ENCODE measurements around the gene PRKAR1B. TPM values are rescaled to one million over a fixed set of nuclear protein-coding genes. Genes with fewer than 3 reads are reported as not detected.
"Not testable (repeated sequence)": the region's sequence is repeated elsewhere in the genome, so short reads cannot be mapped to it uniquely, and the experiment has no call there.

The PRKAR1B gene
- total RNA-seq, 1 experiment from 2014 or later = 9.6 TPM

DNA sequence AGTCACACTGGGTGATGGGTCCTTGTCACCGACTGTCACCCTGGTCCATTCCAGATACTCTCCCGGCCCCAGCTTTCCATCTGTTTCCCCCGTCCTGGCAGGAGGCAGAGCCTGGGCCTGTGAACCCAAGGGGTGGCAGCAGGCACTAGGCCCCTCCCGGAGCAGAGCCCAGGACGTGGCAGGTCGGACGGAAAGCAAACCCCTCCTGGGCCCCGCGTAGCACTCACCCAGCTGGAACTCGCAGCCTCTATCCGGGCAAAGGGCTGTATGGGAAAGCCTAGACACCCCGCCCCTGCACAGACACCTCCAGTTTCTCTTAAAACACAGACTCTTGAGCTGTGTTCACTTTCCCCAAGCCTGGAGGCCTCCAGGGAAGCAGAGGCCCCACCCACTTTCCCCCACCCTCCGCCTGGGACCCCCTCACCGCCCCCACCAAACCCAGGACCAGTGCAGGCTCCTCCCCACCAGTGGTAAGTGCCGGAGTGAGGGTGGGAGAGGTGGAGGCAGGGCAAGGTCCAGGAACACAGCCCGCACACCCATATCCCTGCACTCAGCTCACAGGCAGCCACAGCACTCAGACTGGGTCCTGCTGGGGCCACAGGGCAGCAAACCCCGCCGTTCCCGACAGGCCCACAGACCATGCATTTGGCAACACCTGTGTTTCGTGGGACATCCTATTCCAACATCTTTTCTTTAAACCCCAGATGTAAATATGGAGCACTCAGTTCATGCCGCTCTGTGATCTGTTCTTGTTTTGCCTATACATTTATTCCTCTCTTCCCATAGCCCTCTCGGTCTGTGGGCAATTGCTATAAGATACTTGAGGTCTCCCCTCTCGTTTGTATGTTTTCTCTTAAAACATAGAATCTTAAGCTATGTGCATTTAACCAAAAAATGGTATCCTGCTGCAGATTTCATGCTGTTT is 109.2 kb downstream of the PRKAR1B start:
- no peaks in the 10 kb centered on the region for H3K4me1 ChIP-seq (ENCODE audit: low read length)

DNA sequence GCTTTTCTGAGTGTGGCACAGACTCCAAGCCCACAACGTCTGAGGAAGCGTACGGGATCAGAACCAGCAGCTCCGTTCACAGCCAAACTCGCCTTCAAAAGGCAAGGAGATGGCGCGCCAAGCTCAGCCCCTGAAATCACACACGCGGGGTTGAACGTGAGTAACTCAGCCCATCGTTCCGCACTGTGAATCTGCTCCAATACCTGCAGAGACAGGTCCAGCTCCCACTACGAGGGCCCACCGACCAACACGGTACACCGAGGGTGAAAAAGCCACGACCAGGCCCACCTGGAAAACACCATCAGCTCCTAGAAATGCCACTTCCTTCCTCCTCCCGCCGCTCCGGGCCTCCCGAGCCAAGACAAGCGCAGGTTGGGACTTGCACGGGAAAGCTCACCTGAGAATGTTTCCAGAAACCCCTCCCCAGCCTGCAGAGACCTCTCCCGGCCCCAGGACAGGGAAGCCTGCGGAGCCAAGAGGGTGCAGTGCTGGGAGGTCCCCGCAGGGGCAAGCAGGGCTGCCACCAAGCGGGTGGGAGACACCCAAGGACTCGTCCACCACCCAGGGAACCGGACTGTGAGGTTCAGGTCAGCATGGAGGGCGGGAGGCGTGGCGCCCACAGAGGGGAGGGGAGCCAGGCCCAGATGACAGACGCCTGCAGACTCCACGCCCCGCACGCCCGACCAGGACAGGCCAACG is 113.5 kb downstream of the PRKAR1B start:
- H3K4me1 ChIP-seq (ENCODE audit: low read length) = no peaks in the 10 kb centered on the region
- H2AFZ ChIP-seq (ENCODE audit: low read length) = no peak overlapping the region
- no peak overlapping the region for H3K4me3 ChIP-seq (ENCODE audit: low read length)
- no peak overlapping the region for H3K27ac ChIP-seq (ENCODE audit: low read length)
- H4K20me1 ChIP-seq (ENCODE audit: insufficient read depth, low read depth, low read length) = no peaks in the 10 kb centered on the region
- no peak for DNase-seq
- H3K36me3 ChIP-seq (ENCODE audit: insufficient read depth, low read length) = no peaks in the 10 kb centered on the region
- no peak overlapping the region for H3K4me2 ChIP-seq (ENCODE audit: low read depth, low read length, poor library complexity, severe bottlenecking)
- no peaks in the 10 kb centered on the region for H3K79me2 ChIP-seq (ENCODE audit: low read length)
- H3K9me2 ChIP-seq (replicated peaks; ENCODE audit: insufficient read depth, low read length) = no peaks in the 10 kb centered on the region
- no peak overlapping the region for H3K9ac ChIP-seq (ENCODE audit: low read length)
- no peaks in the 10 kb centered on the region for H3K27me3 ChIP-seq (ENCODE audit: low read length)
- no peaks in the 10 kb centered on the region for H3K9me3 ChIP-seq (ENCODE audit: low read length)

More for the DNA sequence above, 109.2 kb downstream of the PRKAR1B start:
- no peak overlapping the region for H2AFZ ChIP-seq (ENCODE audit: low read length)
- no peaks in the 10 kb centered on the region for H3K9me2 ChIP-seq (replicated peaks; ENCODE audit: insufficient read depth, low read length)
- DNase-seq = no peak
- no peak overlapping the region for H3K9ac ChIP-seq (ENCODE audit: low read length)
- peaks cover 22% of the 10 kb centered on the region for H3K9me3 ChIP-seq (ENCODE audit: low read length)
- H3K4me3 ChIP-seq (ENCODE audit: low read length) = no peak overlapping the region
- H3K36me3 ChIP-seq (ENCODE audit: insufficient read depth, low read length) = peaks cover 12% of the 10 kb centered on the region; the same call in 1 of the 2 replicates
- no peaks in the 10 kb centered on the region for H3K79me2 ChIP-seq (ENCODE audit: low read length)
- H3K4me2 ChIP-seq (ENCODE audit: low read depth, low read length, poor library complexity, severe bottlenecking) = no peak overlapping the region
- no peak overlapping the region for H3K27ac ChIP-seq (ENCODE audit: low read length)
- H4K20me1 ChIP-seq (ENCODE audit: insufficient read depth, low read depth, low read length) = no peaks in the 10 kb centered on the region
- H3K27me3 ChIP-seq (ENCODE audit: low read length) = no peaks in the 10 kb centered on the region

DNA sequence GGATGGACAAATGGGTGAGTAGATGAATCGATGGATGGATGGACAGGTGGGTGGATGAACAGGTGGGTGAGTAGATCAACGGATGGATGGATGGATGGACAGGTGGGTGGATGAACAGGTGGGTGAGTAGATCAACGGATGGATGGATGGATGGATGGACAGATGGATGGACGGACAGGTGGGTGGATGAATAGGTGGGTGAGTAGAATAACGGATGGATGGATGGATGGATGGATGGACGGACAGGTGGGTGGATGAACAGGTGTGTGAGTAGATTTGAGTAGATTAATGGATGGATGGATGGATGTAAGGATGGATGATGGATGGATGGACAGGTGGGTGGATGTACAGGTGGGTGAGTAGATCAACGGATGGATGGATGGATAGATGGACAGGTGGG is 115.2 kb downstream of the PRKAR1B start:
- not testable (repeated sequence) for H3K79me2 ChIP-seq (ENCODE audit: low read length); H3K4me1 ChIP-seq (ENCODE audit: low read length); H2AFZ ChIP-seq (ENCODE audit: low read length); H3K9me2 ChIP-seq (replicated peaks; ENCODE audit: insufficient read depth, low read length); H4K20me1 ChIP-seq (ENCODE audit: insufficient read depth, low read depth, low read length); H3K9ac ChIP-seq (ENCODE audit: low read length); H3K9me3 ChIP-seq (ENCODE audit: low read length); H3K4me2 ChIP-seq (ENCODE audit: low read depth, low read length, poor library complexity, severe bottlenecking); H3K27me3 ChIP-seq (ENCODE audit: low read length); H3K27ac ChIP-seq (ENCODE audit: low read length); DNase-seq; H3K4me3 ChIP-seq (ENCODE audit: low read length); H3K36me3 ChIP-seq (ENCODE audit: insufficient read depth, low read length)

DNA sequence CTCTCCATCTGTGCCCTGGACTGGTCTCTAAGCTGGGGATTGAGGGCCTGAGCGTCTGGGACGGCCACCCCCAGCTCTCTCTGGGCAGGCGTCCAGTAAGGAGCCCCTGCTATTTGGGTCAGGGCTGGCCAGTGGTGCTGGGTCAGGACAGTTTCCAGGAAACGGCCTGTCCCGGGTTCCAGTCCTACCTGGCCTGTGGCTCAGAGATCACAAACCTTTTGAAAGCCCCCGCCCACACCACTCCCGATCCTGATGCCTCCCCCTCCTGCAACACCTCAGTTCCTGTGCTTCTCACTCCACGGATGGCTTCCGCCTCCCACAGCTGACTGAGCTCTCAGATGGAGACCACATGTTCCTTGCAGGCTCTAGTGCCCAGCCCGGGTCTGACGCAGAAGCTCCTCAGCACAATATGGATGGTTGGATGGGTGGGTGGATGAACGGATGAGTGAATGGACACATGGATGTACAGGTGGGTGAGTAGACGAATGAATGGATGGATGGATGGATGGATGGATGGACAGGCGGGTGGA is 115.7 kb downstream of the PRKAR1B start:
- Histone ChIP-seq H3K27me3 (ENCODE audit: low read length) (no peaks in the 10 kb centered on the region), H3K79me2 (ENCODE audit: low read length) (no peaks in the 10 kb centered on the region), H3K9me2 (replicated peaks; ENCODE audit: insufficient read depth, low read length) (no peaks in the 10 kb centered on the region), H3K27ac (ENCODE audit: low read length) (no peak overlapping the region), H4K20me1 (ENCODE audit: insufficient read depth, low read depth, low read length) (no peaks in the 10 kb centered on the region), H3K9ac (ENCODE audit: low read length) (no peak overlapping the region), H3K36me3 (ENCODE audit: insufficient read depth, low read length) (no peaks in the 10 kb centered on the region), H3K9me3 (ENCODE audit: low read length) (no peaks in the 10 kb centered on the region), H3K4me3 (ENCODE audit: low read length) (no peak overlapping the region), H3K4me2 (ENCODE audit: low read depth, low read length, poor library complexity, severe bottlenecking) (no peak overlapping the region), H2AFZ (ENCODE audit: low read length) (no peak overlapping the region), H3K4me1 (ENCODE audit: low read length) (no peaks in the 10 kb centered on the region)
- no peak for DNase-seq

DNA sequence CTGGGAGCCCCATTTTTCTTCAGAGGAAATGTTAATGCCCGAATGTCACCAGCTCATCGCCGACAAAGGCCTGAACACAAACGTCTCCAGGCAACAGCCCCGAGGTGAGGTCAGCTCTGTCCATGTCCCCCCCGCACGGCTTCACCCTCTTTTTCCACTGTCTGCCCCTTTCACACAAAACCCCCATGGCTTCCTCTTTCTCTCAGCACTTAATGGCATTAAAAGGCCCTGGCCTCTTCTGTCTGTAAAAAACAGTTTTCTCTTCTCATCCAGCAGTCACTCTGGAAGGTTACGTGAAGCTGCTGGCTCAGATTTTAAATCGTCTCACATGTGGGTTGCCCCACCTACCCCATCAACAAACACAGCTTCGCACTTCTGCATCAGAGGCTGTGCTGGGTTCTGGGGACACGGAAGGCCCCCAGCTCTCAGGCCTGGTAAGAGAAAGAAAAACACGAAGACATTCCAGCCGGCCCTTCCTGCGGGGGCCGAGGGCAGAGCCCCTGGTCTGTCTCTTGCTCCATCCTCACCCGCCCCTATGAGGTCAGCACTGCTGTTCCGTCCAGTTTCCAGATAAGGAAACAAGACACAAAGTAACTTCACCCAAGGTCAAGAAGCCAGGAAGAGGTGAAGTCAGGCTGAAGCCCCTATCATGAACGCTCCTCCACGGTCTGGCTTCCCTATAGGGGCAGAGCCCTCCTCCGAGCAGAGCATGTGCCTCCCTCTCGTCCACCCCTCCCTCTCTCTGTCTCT is 116.4 kb downstream of the PRKAR1B start:
- Histone ChIP-seq H3K4me2 (ENCODE audit: low read depth, low read length, poor library complexity, severe bottlenecking) (no peak overlapping the region), H3K4me3 (ENCODE audit: low read length) (no peak overlapping the region)

DNA sequence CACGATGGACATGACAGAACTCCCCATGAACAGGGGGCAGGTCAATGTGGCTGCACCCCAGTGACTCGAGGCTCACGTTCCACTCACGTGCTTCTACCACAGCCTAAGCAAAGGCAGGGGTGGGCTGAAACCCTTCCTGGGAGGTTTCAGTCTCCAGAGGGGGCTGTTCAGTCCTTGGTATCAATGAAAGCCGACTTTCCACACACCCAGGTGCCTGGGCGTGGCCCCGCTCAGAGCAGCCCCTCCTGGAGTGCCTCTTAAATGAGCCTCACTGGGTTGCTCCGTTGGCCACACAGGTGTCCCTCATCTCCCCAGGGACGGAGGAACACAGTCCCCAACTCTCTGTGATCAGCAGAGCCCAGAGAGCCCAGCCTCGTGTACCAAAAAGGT is 116.9 kb downstream of the PRKAR1B start:
- H3K36me3 ChIP-seq (ENCODE audit: insufficient read depth, low read length) = no peaks in the 10 kb centered on the region
- H3K4me2 ChIP-seq (ENCODE audit: low read depth, low read length, poor library complexity, severe bottlenecking) = no peak overlapping the region
- no peak overlapping the region for H2AFZ ChIP-seq (ENCODE audit: low read length)
- H3K79me2 ChIP-seq (ENCODE audit: low read length) = no peaks in the 10 kb centered on the region
- DNase-seq = no peak
- no peak overlapping the region for H3K9ac ChIP-seq (ENCODE audit: low read length)
- no peaks in the 10 kb centered on the region for H3K27me3 ChIP-seq (ENCODE audit: low read length)
- no peaks in the 10 kb centered on the region for H3K9me2 ChIP-seq (replicated peaks; ENCODE audit: insufficient read depth, low read length)
- no peak overlapping the region for H3K27ac ChIP-seq (ENCODE audit: low read length)
- no peaks in the 10 kb centered on the region for H4K20me1 ChIP-seq (ENCODE audit: insufficient read depth, low read depth, low read length)
- no peak overlapping the region for H3K4me3 ChIP-seq (ENCODE audit: low read length)
- H3K4me1 ChIP-seq (ENCODE audit: low read length) = no peaks in the 10 kb centered on the region
- no peaks in the 10 kb centered on the region for H3K9me3 ChIP-seq (ENCODE audit: low read length)

More for the DNA sequence above, 116.4 kb downstream of the PRKAR1B start:
- no peaks in the 10 kb centered on the region for H3K27me3 ChIP-seq (ENCODE audit: low read length)
- no peak for DNase-seq
- H3K9ac ChIP-seq (ENCODE audit: low read length) = no peak overlapping the region
- H3K4me1 ChIP-seq (ENCODE audit: low read length) = no peaks in the 10 kb centered on the region
- H3K27ac ChIP-seq (ENCODE audit: low read length) = no peak overlapping the region
- no peaks in the 10 kb centered on the region for H3K79me2 ChIP-seq (ENCODE audit: low read length)
- H3K9me3 ChIP-seq (ENCODE audit: low read length) = no peaks in the 10 kb centered on the region
- no peaks in the 10 kb centered on the region for H3K9me2 ChIP-seq (replicated peaks; ENCODE audit: insufficient read depth, low read length)
- H4K20me1 ChIP-seq (ENCODE audit: insufficient read depth, low read depth, low read length) = no peaks in the 10 kb centered on the region
- no peak overlapping the region for H2AFZ ChIP-seq (ENCODE audit: low read length)
- no peaks in the 10 kb centered on the region for H3K36me3 ChIP-seq (ENCODE audit: insufficient read depth, low read length)

DNA sequence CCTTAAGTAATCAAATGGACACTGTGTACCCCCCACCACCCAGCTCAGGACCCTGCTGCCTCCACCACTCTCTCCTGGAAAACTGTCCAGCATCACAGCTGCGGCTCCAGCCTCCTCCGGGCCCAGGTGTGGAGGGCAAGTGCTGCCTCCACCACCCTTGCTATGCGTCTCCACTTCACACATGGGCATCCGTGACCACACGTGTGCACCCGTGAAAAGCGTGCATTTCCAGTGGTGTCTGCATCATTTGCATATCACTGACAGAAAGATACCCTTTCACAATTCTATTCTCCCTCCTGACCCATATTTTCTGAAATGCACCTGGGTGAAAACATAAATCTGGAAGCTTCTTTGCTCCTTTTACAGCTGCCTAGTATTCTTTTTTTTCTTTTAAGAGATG is 117.7 kb downstream of the PRKAR1B start:
- no peak overlapping the region for H3K27ac ChIP-seq (ENCODE audit: low read length)
- H3K4me2 ChIP-seq (ENCODE audit: low read depth, low read length, poor library complexity, severe bottlenecking) = no peak overlapping the region
- H3K9me2 ChIP-seq (replicated peaks; ENCODE audit: insufficient read depth, low read length) = no peaks in the 10 kb centered on the region
- H3K4me1 ChIP-seq (ENCODE audit: low read length) = peaks cover 3% of the 10 kb centered on the region
- no peak overlapping the region for H2AFZ ChIP-seq (ENCODE audit: low read length)
- no peaks in the 10 kb centered on the region for H4K20me1 ChIP-seq (ENCODE audit: insufficient read depth, low read depth, low read length)
- no peak overlapping the region for H3K9ac ChIP-seq (ENCODE audit: low read length)
- H3K27me3 ChIP-seq (ENCODE audit: low read length) = no peaks in the 10 kb centered on the region
- H3K79me2 ChIP-seq (ENCODE audit: low read length) = no peaks in the 10 kb centered on the region
- no peaks in the 10 kb centered on the region for H3K36me3 ChIP-seq (ENCODE audit: insufficient read depth, low read length)
- no peak for DNase-seq
- H3K9me3 ChIP-seq (ENCODE audit: low read length) = no peaks in the 10 kb centered on the region
- H3K4me3 ChIP-seq (ENCODE audit: low read length) = no peak overlapping the region

DNA sequence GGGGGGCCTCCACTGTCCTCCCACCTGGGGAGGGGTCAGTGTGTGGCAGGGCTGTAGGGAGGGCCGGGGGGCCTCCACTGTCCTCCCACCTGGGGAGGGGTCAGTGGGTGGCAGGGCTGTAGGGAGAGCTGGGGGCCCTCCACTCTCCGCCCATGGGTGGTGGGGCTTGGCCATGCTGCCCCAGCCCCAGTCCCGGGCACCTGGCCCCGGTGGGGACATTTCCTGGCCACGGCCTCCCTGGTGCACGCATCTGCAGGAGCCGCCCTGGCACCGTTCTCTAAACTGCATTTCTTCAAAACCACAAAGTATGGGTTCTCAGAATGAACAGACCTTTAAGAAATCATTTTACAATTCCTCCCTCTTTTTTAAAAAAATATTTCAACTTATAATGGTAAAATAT is 118.1 kb downstream of the PRKAR1B start:
- Histone ChIP-seq H3K9me3 (ENCODE audit: low read length) (no peaks in the 10 kb centered on the region), H3K27me3 (ENCODE audit: low read length) (no peaks in the 10 kb centered on the region), H3K4me1 (ENCODE audit: low read length) (peaks cover 3% of the 10 kb centered on the region), H3K4me3 (ENCODE audit: low read length) (no peak overlapping the region), H3K9me2 (replicated peaks; ENCODE audit: insufficient read depth, low read length) (no peaks in the 10 kb centered on the region), H3K9ac (ENCODE audit: low read length) (no peak overlapping the region), H3K79me2 (ENCODE audit: low read length) (no peaks in the 10 kb centered on the region), H3K4me2 (ENCODE audit: low read depth, low read length, poor library complexity, severe bottlenecking) (no peak overlapping the region), H3K36me3 (ENCODE audit: insufficient read depth, low read length) (no peaks in the 10 kb centered on the region), H3K27ac (ENCODE audit: low read length) (no peak overlapping the region), H2AFZ (ENCODE audit: low read length) (no peak overlapping the region), H4K20me1 (ENCODE audit: insufficient read depth, low read depth, low read length) (no peaks in the 10 kb centered on the region)
- DNase-seq = no peak

All from Karpas-422 (cell line).